Activated CD4-positive, alpha-beta T cell treated with anti-CD3 and anti-CD28 coated beads, Interleukin-2, amount 10 ng/mL, durations not matched to agents 7 days and 5 days (primary cell): ENCODE data around the gene PWWP2B. TPM values are rescaled to one million over a fixed set of nuclear protein-coding genes. Genes with fewer than 3 reads are reported as not detected.
A peak's percentile ranks its signal among the peaks of the same experiment; 100 is the strongest.
"Not testable (repeated sequence)": the region's sequence is repeated elsewhere in the genome, so short reads cannot be mapped to it uniquely, and the experiment has no call there.

Source experiments
- CTCF ChIA-PET: fragments of 350-600 bp; sonication (Branson Sonifier 250); formaldehyde crosslinking; loops from one replicate; lab custom pipeline; 2021; ENCODE audit warnings: antibody characterized with exemption; lab: Charles Lee
- POLR2A ChIA-PET: fragments of 350-600 bp; sonication (Branson Sonifier 250); formaldehyde crosslinking; loops from one replicate; lab custom pipeline; 2021; ENCODE audit warnings: antibody characterized with exemption; lab: Charles Lee
- DNase-seq: peaks from one replicate; pipeline ENCODE4 v3.0.0-alpha.2; 2020
- H3K27ac Mint-ChIP-seq: one replicate; pipeline ENCODE4 v1.8.0; 2021; ENCODE audit warnings: mild to moderate bottlenecking, moderate library complexity, mixed read lengths
- H3K27me3 Mint-ChIP-seq: one replicate; pipeline ENCODE4 v1.8.0; 2021; ENCODE audit warnings: mixed read lengths
- H3K36me3 Mint-ChIP-seq: one replicate; pipeline ENCODE4 v1.8.0; 2021; ENCODE audit warnings: low read depth, mixed read lengths
- H3K4me1 Mint-ChIP-seq: one replicate; pipeline ENCODE4 v1.8.0; 2021; ENCODE audit warnings: mixed read lengths
- H3K4me3 Mint-ChIP-seq: one replicate; pipeline ENCODE4 v1.8.0; 2021; ENCODE audit warnings: mild to moderate bottlenecking, moderate library complexity, mixed read lengths
- H3K9me3 Mint-ChIP-seq: one replicate; pipeline ENCODE4 v1.8.0; 2021; ENCODE audit warnings: mixed read lengths
- total RNA-seq, 2 experiments: library from RNA; stranded (reverse); gene quantifications; one replicate each; pipeline ENCODE4 v1.2.3, GENCODE V29; 2021

Gene PWWP2B
- total RNA-seq, 2 experiments from 2014 or later: 8.1 to 9.3 TPM

DNA sequence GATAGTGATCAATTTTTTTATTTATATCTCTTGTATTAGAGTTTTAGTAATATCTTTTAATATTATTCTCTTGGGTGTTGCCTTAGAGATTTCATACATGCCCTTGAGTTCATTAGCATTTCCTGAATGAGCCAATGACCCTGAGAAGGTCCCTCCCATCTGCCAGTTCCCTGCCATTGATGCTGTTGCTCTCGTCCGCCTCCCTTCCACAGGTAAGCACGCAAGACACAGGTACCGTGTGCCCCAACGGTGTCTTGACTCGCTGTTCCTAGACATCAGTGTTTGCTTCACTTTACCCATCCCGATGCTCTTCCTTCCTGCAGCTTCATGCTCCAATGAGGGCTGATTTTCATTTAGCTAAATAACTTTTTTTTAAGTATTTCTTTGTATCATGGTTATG lies 19.7 kb upstream of the PWWP2B start:
- peaks cover 3% of the 10 kb centered on the region for H3K4me1 Mint-ChIP-seq
- ChIA-PET POLR2A (no interaction called here), CTCF (no interaction called here)
- H3K27me3 Mint-ChIP-seq: no peaks in the 10 kb centered on the region
- no peak overlapping the region for H3K27ac Mint-ChIP-seq
- H3K36me3 Mint-ChIP-seq: no peaks in the 10 kb centered on the region
- no peaks in the 10 kb centered on the region for H3K9me3 Mint-ChIP-seq
- no peak overlapping the region for H3K4me3 Mint-ChIP-seq
- no peak for DNase-seq

DNA sequence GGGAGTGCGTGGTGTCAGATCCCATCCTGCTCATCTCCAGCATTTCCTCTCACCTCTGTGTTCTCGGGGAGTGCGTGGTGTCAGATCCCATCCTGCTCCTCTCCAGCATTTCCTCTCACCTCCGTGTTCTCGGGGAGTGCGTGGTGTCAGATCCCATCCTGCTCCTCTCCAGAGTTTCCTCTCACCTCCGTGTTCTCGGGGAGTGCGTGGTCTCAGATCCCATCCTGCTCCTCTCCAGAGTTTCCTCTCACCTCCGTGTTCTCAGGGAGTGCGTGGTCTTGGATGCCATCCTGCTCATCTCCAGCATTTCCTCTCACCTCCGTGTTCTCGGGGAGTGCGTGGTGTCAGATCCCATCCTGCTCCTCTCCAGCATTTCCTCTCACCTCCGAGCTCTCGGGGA lies 18.0 kb upstream of the PWWP2B start:
- POLR2A ChIA-PET, H3K4me3 Mint-ChIP-seq, H3K4me1 Mint-ChIP-seq, DNase-seq, H3K9me3 Mint-ChIP-seq, H3K36me3 Mint-ChIP-seq, H3K27me3 Mint-ChIP-seq, CTCF ChIA-PET, H3K27ac Mint-ChIP-seq: not testable (repeated sequence)

- H3K36me3 Mint-ChIP-seq, H3K27me3 Mint-ChIP-seq, H3K27ac Mint-ChIP-seq, H3K4me1 Mint-ChIP-seq, H3K4me3 Mint-ChIP-seq, POLR2A ChIA-PET, DNase-seq, H3K9me3 Mint-ChIP-seq: not testable (repeated sequence)
- CTCF ChIA-PET: interaction anchor here (0.9 kb wide), 1 partner anchor 13 kb away, joined by 4 read pairs; no protein-coding TSS in a partner anchor
Observed at GRCh38 chr10:132380986-132381385, 16.0 kb upstream of the PWWP2B start.

DNA sequence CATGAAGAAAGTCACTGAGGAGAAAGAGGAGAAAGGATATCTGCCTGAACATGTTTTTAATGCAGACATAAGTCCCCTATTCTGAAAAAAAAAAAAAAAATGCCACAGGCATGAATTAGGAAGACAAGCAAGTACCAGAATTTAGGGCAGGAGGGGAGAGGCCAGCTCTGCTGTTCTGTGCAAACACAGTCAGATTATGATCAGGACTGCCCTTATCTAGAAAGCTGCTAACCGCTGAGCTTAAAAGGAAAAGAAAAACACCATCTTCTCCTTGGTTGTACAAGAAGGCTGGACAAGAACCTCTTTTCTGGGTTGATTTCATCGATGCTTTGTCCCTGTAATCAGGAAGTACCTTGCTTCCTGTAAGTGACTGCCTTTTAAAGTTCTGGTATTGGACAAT lies 15.3 kb upstream of the PWWP2B start:
- POLR2A ChIA-PET: no interaction called here
- CTCF ChIA-PET: interaction anchor here (0.6 to 0.9 kb wide), 3 partner anchors 12 to 105 kb away, joined by 3 to 4 read pairs (median 4); no protein-coding TSS in a partner anchor
- Mint-ChIP-seq H3K36me3 (no peaks in the 10 kb centered on the region), H3K4me3 (no peak overlapping the region), H3K4me1 (peaks cover 5% of the 10 kb centered on the region), H3K27me3 (no peaks in the 10 kb centered on the region), H3K27ac (no peak overlapping the region), H3K9me3 (no peaks in the 10 kb centered on the region)
- no peak for DNase-seq

DNA sequence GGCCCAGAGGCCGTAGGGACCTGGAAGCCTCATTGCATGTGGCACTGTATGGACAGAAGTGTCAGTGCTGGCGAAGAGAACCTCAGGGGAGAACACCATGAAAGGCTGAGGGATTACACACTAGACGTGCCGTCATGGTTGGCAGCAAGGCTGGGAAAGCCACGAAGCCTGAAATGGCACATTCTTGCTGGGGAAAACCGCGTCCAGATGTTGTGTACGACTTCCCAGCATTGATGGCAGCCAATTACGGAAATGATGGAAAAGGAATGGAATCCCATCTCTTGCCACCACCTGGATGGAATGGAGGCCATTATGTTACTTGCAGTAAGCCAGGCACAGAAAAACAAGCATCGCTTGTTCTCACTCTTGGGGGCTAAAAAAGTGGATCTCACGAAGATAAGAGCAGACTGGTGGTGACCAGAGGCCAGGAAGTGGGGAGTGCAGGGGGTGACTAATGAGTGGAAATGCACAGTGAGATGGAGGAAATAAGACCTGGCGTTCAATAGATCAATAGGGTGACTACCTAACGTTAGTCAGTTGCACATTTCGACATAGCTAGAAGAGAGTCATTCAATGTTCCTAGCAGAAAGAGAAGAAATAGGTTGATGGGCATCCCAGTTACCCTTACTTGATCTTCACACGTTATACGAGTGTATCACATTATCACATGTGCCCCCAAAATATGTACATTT lies 14.6 kb upstream of the PWWP2B start:
- Mint-ChIP-seq H3K4me1 (peaks cover 5% of the 10 kb centered on the region), H3K9me3 (no peaks in the 10 kb centered on the region), H3K36me3 (no peaks in the 10 kb centered on the region), H3K27ac (no peak overlapping the region), H3K4me3 (no peak overlapping the region), H3K27me3 (no peaks in the 10 kb centered on the region)
- DNase-seq: no peak
- POLR2A ChIA-PET: no interaction called here
- CTCF ChIA-PET: interaction anchor here (0.6 to 0.7 kb wide), 3 partner anchors 56 to 106 kb away, joined by 3 to 4 read pairs (median 3); no protein-coding TSS in a partner anchor

DNA sequence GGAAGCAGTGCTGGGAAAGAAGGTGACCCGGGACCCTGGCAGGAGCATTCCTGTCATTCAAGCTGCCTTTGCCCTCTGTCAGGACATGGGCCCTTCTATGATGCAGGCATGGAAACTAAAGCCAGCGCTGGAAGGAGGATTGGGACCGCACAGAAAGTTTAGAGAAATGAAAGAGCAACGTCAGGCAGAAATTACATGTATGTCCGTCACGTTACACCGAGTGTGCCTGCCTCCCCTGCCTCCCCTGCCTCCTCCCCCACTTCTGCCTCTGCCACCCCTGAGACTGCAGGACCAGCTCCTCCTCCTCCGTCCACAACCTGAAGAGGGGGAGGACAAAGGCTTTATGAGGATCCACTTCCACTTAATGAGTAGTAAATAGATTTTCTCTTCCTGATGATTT lies 13.9 kb upstream of the PWWP2B start:
- POLR2A ChIA-PET: no interaction called here
- H3K27ac Mint-ChIP-seq: no peak overlapping the region
- H3K9me3 Mint-ChIP-seq: no peaks in the 10 kb centered on the region
- H3K4me1 Mint-ChIP-seq: peaks cover 9% of the 10 kb centered on the region
- CTCF ChIA-PET: interaction anchor here (0.7 to 1.5 kb wide), 2 partner anchors 61 to 71 kb away, joined by 3 to 4 read pairs; no protein-coding TSS in a partner anchor
- no peak for DNase-seq
- H3K36me3 Mint-ChIP-seq: no peaks in the 10 kb centered on the region
- H3K27me3 Mint-ChIP-seq: no peaks in the 10 kb centered on the region
- no peak overlapping the region for H3K4me3 Mint-ChIP-seq

DNA sequence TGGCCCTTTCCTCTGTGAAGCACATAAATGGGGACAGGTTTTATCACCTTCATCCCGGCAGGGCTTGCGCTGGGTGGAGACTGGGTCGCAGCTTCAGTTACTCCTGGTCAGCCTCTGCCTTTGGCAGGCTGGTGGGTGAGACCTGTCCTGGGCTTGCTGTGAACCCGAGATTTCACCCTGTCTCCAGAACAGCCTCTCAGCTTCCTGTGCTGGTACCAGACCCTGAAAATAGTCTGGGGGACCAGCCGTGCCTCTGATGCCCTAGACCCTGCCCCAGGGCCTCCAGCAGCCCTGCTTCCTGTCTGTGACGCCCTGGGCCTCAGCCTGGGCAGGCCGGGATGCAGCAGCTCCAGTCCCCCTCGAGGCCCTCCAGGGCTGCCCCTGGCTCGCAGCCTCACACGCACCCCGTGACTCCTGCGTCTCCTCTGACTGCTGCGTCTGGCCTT lies 13.2 kb upstream of the PWWP2B start:
- no peaks in the 10 kb centered on the region for H3K36me3 Mint-ChIP-seq
- H3K9me3 Mint-ChIP-seq: no peaks in the 10 kb centered on the region
- ChIA-PET POLR2A (no interaction called here), CTCF (interaction anchor here (1.5 kb wide), 1 partner anchor 60 kb away, joined by 4 read pairs; no protein-coding TSS in a partner anchor)
- peaks cover 9% of the 10 kb centered on the region for H3K4me1 Mint-ChIP-seq
- H3K27ac Mint-ChIP-seq: no peak overlapping the region
- no peak overlapping the region for H3K4me3 Mint-ChIP-seq
- H3K27me3 Mint-ChIP-seq: no peaks in the 10 kb centered on the region
- DNase-seq: no peak

DNA sequence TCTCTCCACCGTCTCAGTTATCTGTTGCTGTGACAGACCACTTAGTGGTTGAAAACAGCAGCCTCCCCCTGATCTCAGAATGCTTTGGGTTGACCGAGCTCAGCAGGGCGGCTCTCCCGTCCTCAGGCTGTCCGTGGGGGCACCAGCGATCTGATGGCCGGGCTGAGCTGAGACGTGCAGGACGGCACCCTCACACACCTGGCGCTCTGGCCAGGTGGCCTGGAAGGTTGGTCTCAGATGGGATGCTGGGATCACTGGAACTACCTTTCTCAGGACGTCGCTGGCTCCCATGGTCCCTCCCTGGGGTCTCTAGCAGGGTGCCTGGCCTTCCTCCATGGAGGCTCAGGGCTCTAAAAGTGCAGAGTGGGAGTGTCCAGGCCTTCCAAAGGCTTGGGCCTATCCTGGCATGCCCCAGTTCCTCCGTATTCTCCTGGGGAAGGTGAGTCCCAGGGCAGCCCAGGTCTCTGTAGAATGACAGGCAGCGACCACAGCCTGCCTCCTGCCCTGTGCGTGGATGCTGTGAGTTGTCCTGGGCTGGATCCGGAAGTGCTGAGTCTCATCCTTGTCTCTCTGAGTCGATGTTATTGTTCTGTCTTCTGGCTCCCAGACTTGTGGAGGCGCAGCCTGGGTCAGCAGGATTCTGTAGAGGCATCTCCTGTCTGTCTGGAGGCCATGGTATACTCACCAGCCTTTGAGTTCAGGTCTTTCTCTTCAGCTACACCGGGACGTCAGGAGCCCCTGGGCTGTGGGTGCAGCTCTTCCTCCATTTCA lies 12.2 kb upstream of the PWWP2B start:
- Mint-ChIP-seq H3K27ac (no peak overlapping the region), H3K36me3 (no peaks in the 10 kb centered on the region), H3K4me1 (peaks cover 9% of the 10 kb centered on the region), H3K27me3 (no peaks in the 10 kb centered on the region), H3K9me3 (no peaks in the 10 kb centered on the region), H3K4me3 (no peak overlapping the region)
- no peak for DNase-seq
- CTCF ChIA-PET: interaction anchor here (1.5 to 2.2 kb wide), 2 partner anchors 59 to 63 kb away, joined by 4 to 6 read pairs; no protein-coding TSS in a partner anchor
- POLR2A ChIA-PET: no interaction called here

GRCh38 chr10:132385389-132385667 lies 11.7 kb upstream of the PWWP2B start:
- no peaks in the 10 kb centered on the region for H3K36me3 Mint-ChIP-seq
- no peaks in the 10 kb centered on the region for H3K27me3 Mint-ChIP-seq
- peaks cover 9% of the 10 kb centered on the region for H3K4me1 Mint-ChIP-seq
- DNase-seq: no peak
- POLR2A ChIA-PET: no interaction called here
- peak overlapping the region; percentile 31 for H3K27ac Mint-ChIP-seq
- no peak overlapping the region for H3K4me3 Mint-ChIP-seq
- no peaks in the 10 kb centered on the region for H3K9me3 Mint-ChIP-seq
- CTCF ChIA-PET: interaction anchor here (2.2 kb wide), 1 partner anchor 62 kb away, joined by 6 read pairs; no protein-coding TSS in a partner anchor

DNA sequence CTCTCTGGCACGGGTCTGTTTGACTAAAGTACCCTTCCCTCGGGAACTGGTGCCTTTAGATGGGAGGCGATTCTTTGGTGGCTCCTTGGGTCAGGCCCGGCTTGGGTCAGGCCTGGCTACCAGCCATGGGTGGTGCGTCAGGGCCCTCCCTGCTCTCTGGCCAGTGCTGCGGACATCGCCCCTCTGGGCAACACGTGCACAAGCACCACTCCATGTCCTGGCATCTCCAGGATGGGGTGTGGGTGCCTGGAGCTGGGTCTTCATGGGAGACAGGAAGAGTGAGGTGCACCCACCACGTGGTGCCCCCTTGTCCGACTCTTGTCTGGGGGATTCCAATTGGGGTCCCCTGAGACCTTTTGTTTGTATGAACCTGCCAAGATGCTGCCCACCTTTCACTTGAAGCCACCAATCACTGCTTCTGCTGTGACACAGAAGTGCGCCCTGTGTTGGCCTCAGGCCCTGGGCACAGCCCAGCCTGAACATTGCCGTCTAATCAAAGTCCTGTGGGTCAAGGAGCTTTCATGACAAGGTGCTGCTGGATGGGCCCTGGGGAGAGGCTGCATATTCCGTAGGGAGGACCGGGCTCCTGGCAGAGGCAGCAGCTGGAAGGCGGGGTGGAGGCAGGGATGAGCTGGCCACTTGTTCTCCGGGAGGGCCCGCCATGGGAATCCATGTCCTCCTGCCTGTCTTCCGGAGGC lies 11.1 kb upstream of the PWWP2B start:
- Mint-ChIP-seq H3K27ac (peak overlapping the region; percentile 31), H3K27me3 (no peaks in the 10 kb centered on the region), H3K4me3 (no peak overlapping the region), H3K36me3 (no peaks in the 10 kb centered on the region), H3K4me1 (peaks cover 9% of the 10 kb centered on the region), H3K9me3 (no peaks in the 10 kb centered on the region)
- no peak for DNase-seq
- CTCF ChIA-PET: interaction anchor here (2.2 kb wide), 1 partner anchor 62 kb away, joined by 6 read pairs; no protein-coding TSS in a partner anchor
- POLR2A ChIA-PET: no interaction called here

DNA sequence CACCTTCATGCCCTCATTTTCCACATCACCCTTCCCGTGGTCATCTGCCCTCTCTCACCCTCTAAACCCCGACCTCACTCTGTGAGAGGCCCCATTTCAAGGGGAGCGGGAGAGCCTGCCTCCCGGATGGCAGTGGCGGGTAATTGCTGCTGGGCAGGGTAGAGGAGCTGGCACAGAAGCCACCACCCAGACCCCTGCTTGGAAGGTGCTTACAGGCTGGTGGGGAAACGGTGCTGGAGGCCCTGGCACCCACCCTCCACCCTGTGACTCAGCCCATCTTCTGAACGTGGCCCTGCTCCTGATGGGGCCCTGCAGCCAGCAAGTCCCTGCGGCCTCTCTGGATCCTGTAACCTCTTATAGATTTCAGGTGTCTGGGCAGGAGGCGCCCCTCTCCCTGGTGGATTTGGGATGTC lies 10.6 kb upstream of the PWWP2B start:
- Mint-ChIP-seq H3K9me3 (no peaks in the 10 kb centered on the region), H3K36me3 (no peaks in the 10 kb centered on the region), H3K4me1 (peaks cover 8% of the 10 kb centered on the region), H3K27ac (no peak overlapping the region), H3K27me3 (no peaks in the 10 kb centered on the region), H3K4me3 (no peak overlapping the region)
- CTCF ChIA-PET: interaction anchor here (2.2 kb wide), 1 partner anchor 61 kb away, joined by 6 read pairs; no protein-coding TSS in a partner anchor
- no peak for DNase-seq
- POLR2A ChIA-PET: no interaction called here

GRCh38 chr10:132386896-132387295 lies 10.1 kb upstream of the PWWP2B start:
- POLR2A ChIA-PET, DNase-seq: not testable (repeated sequence)
- CTCF ChIA-PET: interaction anchor here (1.0 to 2.2 kb wide), 2 partner anchors 59 to 61 kb away, joined by 3 to 6 read pairs; no protein-coding TSS in a partner anchor

More at GRCh38 chr10:132386896-132387295, 10.1 kb upstream of the PWWP2B start:
- not testable (repeated sequence) for H3K27me3 Mint-ChIP-seq, H3K4me1 Mint-ChIP-seq, H3K9me3 Mint-ChIP-seq, H3K4me3 Mint-ChIP-seq, H3K36me3 Mint-ChIP-seq, H3K27ac Mint-ChIP-seq
